Measurements from ENCODE around the gene IFRD2.

Gene IFRD2

GRCh38 chr3:50269460-50269859 lies 22.8 kb downstream of the IFRD2 start:
- TF ChIP-seq, protein P1, sequence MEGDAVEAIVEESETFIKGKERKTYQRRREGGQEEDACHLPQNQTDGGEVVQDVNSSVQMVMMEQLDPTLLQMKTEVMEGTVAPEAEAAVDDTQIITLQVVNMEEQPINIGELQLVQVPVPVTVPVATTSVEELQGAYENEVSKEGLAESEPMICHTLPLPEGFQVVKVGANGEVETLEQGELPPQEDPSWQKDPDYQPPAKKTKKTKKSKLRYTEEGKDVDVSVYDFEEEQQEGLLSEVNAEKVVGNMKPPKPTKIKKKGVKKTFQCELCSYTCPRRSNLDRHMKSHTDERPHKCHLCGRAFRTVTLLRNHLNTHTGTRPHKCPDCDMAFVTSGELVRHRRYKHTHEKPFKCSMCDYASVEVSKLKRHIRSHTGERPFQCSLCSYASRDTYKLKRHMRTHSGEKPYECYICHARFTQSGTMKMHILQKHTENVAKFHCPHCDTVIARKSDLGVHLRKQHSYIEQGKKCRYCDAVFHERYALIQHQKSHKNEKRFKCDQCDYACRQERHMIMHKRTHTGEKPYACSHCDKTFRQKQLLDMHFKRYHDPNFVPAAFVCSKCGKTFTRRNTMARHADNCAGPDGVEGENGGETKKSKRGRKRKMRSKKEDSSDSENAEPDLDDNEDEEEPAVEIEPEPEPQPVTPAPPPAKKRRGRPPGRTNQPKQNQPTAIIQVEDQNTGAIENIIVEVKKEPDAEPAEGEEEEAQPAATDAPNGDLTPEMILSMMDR (conservative IDR thresholded peaks at IDR 0.05; ENCODE audit: low read length), result no peak
- TF ChIP-seq EZH2phosphoT487 (IDR thresholded peaks at IDR 0.05; ENCODE audit: borderline replicate concordance), result no peak
- Histone ChIP-seq H3F3A (ENCODE audit: low read depth) (no peaks in the 10 kb centered on the region), H3K4me3 (ENCODE audit: low read length, poor library complexity, severe bottlenecking) (no peak overlapping the region)

DNA sequence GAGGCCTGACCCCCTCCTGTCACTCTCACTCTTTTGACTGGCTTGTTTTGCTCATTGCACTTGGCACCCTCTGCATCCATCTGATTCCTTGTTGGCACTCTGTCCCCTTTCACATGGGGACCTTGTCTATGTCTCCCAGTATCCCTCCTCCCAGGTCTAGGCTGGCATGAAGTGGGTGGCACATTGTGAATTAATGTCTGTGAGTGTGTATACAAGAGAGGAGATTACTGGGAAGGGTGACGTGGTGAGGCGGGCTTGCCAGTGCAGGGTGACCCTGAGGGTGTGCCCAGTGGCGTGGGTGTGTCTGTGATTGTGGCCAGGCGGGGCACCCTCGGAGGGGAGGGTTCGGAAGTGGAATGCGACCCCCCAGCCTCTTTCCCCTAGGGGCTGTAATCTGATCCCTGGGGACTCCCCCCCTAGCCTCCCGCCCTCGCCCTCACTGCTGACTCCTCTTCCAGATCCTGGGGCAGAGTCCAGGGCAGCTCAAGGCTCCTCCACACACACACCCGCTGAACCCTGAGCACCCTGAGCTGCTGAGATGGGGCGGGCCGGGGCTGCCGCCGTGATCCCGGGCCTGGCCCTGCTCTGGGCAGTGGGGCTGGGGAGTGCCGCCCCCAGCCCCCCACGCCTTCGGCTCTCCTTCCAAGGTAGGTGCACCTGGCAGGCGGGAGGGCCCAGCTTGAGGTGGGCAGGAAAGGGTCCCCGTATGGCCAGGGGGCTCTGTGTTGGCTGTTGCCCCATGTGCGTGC lies 23.4 kb downstream of the IFRD2 start, which contains the start of gene SEMA3B:
Gene SEMA3B (plus strand): TSS at position 445 of the 749 bp plus-strand sequence. CDS start 94 bp downstream, at position 539.
- no peak within 1 kb of the TSS for H2AFZ ChIP-seq (ENCODE audit: low read length)
- no peaks in the 10 kb centered on the region for H3K36me3 ChIP-seq (ENCODE audit: insufficient read depth, low read length)
- no peaks in the 10 kb centered on the region for H4K20me1 ChIP-seq (ENCODE audit: insufficient read depth, low read length, poor library complexity, severe bottlenecking)
- TF ChIP-seq EZH2phosphoT487 (IDR thresholded peaks at IDR 0.05; ENCODE audit: borderline replicate concordance), result no peak
- TF ChIP-seq, protein P1 (conservative IDR thresholded peaks at IDR 0.05; ENCODE audit: low read length), result no peak
- H3K4me1 ChIP-seq (ENCODE audit: insufficient read depth, low read length, poor library complexity, severe bottlenecking), result no peaks in the 10 kb centered on the region
- no peaks in the 10 kb centered on the region for H3K9me2 ChIP-seq (replicated peaks; ENCODE audit: low read depth, low read length)
- H3K9me3 ChIP-seq (ENCODE audit: insufficient read depth, low read depth, low read length), result no peaks in the 10 kb centered on the region
- no peak within 1 kb of the TSS for H3K4me2 ChIP-seq (ENCODE audit: low read depth, low read length, poor library complexity, severe bottlenecking)
- no peaks in the 10 kb centered on the region for H3K27me3 ChIP-seq (ENCODE audit: insufficient read depth, low read length, poor library complexity, severe bottlenecking)
- H3K4me3 ChIP-seq (ENCODE audit: low read length, poor library complexity, severe bottlenecking), result no peak within 1 kb of the TSS
- no peak within 1 kb of the TSS for H3K9ac ChIP-seq (ENCODE audit: low read depth, low read length, poor library complexity, severe bottlenecking)
- H3F3A ChIP-seq (ENCODE audit: low read depth), result no peaks in the 10 kb centered on the region
- no peaks in the 10 kb centered on the region for H3K79me2 ChIP-seq (ENCODE audit: insufficient read depth, low read length)

More at GRCh38 chr3:50269460-50269859, 22.8 kb downstream of the IFRD2 start:
- Histone ChIP-seq H3K4me1 (ENCODE audit: insufficient read depth, low read length, poor library complexity, severe bottlenecking) (no peaks in the 10 kb centered on the region), H2AFZ (ENCODE audit: low read length) (no peak overlapping the region), H3K9ac (ENCODE audit: low read depth, low read length, poor library complexity, severe bottlenecking) (no peak overlapping the region), H3K36me3 (ENCODE audit: insufficient read depth, low read length) (no peaks in the 10 kb centered on the region), H3K79me2 (ENCODE audit: insufficient read depth, low read length) (no peaks in the 10 kb centered on the region), H4K20me1 (ENCODE audit: insufficient read depth, low read length, poor library complexity, severe bottlenecking) (no peaks in the 10 kb centered on the region), H3K27me3 (ENCODE audit: insufficient read depth, low read length, poor library complexity, severe bottlenecking) (no peaks in the 10 kb centered on the region), H3K9me2 (replicated peaks; ENCODE audit: low read depth, low read length) (no peaks in the 10 kb centered on the region), H3K4me2 (ENCODE audit: low read depth, low read length, poor library complexity, severe bottlenecking) (no peak overlapping the region), H3K9me3 (ENCODE audit: insufficient read depth, low read depth, low read length) (no peaks in the 10 kb centered on the region)

DNA sequence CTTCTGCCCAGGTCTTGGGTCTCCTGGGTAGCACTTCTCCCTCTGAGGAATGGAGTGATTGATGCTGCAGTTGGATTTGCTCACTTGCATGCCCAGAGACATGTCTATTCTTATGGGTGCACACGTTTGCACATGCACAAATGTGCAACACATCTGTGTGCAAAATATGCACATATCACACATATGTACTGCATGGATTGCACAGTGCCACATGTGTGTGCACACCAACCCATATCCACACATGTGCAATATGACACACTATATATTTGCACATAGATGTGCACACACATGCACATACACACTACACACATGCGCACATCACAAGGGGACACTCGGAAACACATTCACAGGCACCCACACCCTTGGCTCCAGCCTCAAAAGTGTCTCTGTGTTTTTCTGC lies 24.0 kb downstream of the IFRD2 start:
- Histone ChIP-seq H3K4me3 (ENCODE audit: low read length, poor library complexity, severe bottlenecking) (no peak overlapping the region), H3K9me3 (ENCODE audit: insufficient read depth, low read depth, low read length) (no peaks in the 10 kb centered on the region), H2AFZ (ENCODE audit: low read length) (no peak overlapping the region), H3K79me2 (ENCODE audit: insufficient read depth, low read length) (no peaks in the 10 kb centered on the region), H4K20me1 (ENCODE audit: insufficient read depth, low read length, poor library complexity, severe bottlenecking) (no peaks in the 10 kb centered on the region), H3K9me2 (replicated peaks; ENCODE audit: low read depth, low read length) (no peaks in the 10 kb centered on the region), H3F3A (ENCODE audit: low read depth) (no peaks in the 10 kb centered on the region), H3K4me2 (ENCODE audit: low read depth, low read length, poor library complexity, severe bottlenecking) (no peak overlapping the region), H3K4me1 (ENCODE audit: insufficient read depth, low read length, poor library complexity, severe bottlenecking) (no peaks in the 10 kb centered on the region), H3K27me3 (ENCODE audit: insufficient read depth, low read length, poor library complexity, severe bottlenecking) (no peaks in the 10 kb centered on the region), H3K9ac (ENCODE audit: low read depth, low read length, poor library complexity, severe bottlenecking) (no peak overlapping the region), H3K36me3 (ENCODE audit: insufficient read depth, low read length) (no peaks in the 10 kb centered on the region)
- no peak for TF ChIP-seq EZH2phosphoT487 (IDR thresholded peaks at IDR 0.05; ENCODE audit: borderline replicate concordance)
- TF ChIP-seq, protein P1 (conservative IDR thresholded peaks at IDR 0.05; ENCODE audit: low read length), result no peak

Data from Loucy (cell line).